RWPE1 (cell line): ENCODE results near the gene ACVRL1.
A peak's percentile ranks its signal among the peaks of the same experiment; 100 is the strongest.

ENCODE experiments used
- CTCF ChIA-PET: fragments of 350-600 bp; sonication (Branson Sonifier 250); formaldehyde crosslinking; extraction: SDS; loops from one replicate; lab custom pipeline; 2021; lab: Yijun Ruan, JAX
- POLR2A ChIA-PET: fragments of 400-600 bp; formaldehyde crosslinking; extraction: SDS; loops from one replicate; lab custom pipeline; 2020; ENCODE audit warnings: antibody characterized with exemption; ENCODE audit not compliant: low non-redundant PET; lab: Yijun Ruan, JAX
- DNase-seq: peaks from one replicate; pipeline ENCODE4 v3.0.0; 2012; ENCODE audit warnings: low spot score
- H3K27ac ChIP-seq: fragments of 450-650 bp; 2 replicates; pipeline ENCODE4 v1.5.1; 2017
- TF ChIP-seq, protein P1 (sequence below): fragments of 450-650 bp; conservative IDR thresholded peaks from 2 replicates; pipeline ENCODE4 v1.5.1; 2017; ENCODE audit warnings: low read depth, mild to moderate bottlenecking

Gene ACVRL1

DNA sequence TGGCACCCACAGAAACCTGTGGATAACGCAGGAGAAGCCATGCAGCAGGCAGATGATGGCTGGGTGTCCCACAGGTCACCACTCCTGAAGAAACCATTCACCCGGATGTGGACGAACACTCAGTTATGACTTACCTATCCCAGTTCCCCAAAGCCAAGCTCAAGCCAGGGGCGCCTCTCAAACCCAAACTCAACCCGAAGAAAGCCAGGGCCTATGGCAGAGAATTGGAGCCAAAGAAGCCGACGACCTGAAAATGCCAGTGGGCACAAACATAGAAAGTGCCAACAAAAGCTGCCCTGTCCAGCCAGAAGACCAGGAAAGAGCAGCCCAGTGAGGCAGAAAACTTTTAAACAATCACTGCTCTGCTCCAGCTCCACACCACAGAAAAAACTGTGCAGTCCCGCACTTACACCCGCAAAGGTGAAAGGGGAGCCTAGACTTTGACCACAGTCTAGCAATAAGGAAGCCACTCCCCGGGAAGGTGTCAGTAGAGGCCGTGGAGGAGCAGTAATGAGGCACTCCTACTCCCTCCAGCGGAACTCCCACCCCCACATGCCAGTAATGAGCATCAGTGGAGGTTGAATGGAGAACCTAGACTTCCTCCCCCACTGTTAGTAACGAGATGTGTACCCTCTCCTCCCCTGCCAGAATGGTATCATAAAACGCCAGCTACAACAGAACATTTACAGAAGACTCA, 6.0 kb upstream of the ACVRL1 start:
- no peak for DNase-seq
- H3K27ac ChIP-seq = no peak overlapping the region
- TF ChIP-seq, protein P1, sequence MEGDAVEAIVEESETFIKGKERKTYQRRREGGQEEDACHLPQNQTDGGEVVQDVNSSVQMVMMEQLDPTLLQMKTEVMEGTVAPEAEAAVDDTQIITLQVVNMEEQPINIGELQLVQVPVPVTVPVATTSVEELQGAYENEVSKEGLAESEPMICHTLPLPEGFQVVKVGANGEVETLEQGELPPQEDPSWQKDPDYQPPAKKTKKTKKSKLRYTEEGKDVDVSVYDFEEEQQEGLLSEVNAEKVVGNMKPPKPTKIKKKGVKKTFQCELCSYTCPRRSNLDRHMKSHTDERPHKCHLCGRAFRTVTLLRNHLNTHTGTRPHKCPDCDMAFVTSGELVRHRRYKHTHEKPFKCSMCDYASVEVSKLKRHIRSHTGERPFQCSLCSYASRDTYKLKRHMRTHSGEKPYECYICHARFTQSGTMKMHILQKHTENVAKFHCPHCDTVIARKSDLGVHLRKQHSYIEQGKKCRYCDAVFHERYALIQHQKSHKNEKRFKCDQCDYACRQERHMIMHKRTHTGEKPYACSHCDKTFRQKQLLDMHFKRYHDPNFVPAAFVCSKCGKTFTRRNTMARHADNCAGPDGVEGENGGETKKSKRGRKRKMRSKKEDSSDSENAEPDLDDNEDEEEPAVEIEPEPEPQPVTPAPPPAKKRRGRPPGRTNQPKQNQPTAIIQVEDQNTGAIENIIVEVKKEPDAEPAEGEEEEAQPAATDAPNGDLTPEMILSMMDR = no peak
- ChIA-PET CTCF (interaction anchor here (0.6 to 0.7 kb wide), 2 partner anchors 12 to 76 kb away, joined by 3 to 4 read pairs; no protein-coding TSS in a partner anchor), POLR2A (no interaction called here)

DNA sequence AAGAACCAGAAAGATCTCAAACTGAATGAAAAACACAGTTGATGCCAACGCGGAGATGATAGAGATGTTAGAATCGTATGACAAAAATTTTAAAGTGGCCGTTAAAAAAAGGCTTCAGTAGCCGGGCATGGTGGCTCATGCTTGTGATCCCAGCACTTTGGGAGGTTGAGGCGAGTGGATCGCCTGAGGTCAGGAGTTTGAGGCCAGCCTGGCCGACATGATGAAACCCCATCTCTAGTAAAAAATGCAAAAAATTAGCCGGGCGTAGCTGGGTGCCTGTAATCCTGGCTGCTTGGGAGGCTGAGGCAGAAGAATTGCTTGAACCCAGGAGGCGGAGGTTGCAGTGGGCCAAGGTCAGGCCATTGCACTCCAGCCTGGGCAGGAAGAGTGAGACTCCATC, 5.4 kb upstream of the ACVRL1 start:
- no peak overlapping the region for H3K27ac ChIP-seq
- POLR2A ChIA-PET = no interaction called here
- CTCF ChIA-PET = interaction anchor here (0.7 kb wide), 1 partner anchor 75 kb away, joined by 3 read pairs; no protein-coding TSS in a partner anchor
- TF ChIP-seq, protein P1 = no peak
- no peak for DNase-seq

DNA sequence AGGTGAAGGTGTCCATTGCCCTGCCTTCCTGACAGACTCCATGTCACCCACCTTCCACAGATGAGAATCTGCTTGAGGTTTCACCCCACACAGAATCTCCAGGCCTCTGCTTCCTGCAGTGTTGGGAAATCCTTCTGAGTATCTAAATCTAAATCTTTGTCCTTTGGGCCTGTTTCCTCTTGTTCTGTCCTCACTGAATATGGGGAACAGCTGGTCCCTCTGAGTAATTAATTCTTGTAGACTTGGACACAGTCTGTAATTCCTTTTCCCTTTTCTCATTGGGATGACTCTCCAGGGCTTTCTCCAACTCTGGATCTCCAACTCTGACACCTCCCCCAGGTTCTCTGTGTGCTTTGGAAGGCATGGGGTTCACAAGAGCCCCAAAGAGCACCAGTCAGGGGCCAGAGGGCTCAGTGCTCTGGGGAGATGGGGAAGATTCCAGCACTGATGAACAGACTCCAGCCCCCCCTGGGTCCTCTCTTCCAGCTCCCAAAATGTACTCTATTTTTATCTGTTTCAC, 2.3 kb upstream of the ACVRL1 start:
- TF ChIP-seq, protein P1 = no peak
- POLR2A ChIA-PET = no interaction called here
- CTCF ChIA-PET = no interaction called here
- H3K27ac ChIP-seq = peak overlapping the region; percentile 36; the same call in 1 of the 2 replicates
- DNase-seq = no peak

DNA sequence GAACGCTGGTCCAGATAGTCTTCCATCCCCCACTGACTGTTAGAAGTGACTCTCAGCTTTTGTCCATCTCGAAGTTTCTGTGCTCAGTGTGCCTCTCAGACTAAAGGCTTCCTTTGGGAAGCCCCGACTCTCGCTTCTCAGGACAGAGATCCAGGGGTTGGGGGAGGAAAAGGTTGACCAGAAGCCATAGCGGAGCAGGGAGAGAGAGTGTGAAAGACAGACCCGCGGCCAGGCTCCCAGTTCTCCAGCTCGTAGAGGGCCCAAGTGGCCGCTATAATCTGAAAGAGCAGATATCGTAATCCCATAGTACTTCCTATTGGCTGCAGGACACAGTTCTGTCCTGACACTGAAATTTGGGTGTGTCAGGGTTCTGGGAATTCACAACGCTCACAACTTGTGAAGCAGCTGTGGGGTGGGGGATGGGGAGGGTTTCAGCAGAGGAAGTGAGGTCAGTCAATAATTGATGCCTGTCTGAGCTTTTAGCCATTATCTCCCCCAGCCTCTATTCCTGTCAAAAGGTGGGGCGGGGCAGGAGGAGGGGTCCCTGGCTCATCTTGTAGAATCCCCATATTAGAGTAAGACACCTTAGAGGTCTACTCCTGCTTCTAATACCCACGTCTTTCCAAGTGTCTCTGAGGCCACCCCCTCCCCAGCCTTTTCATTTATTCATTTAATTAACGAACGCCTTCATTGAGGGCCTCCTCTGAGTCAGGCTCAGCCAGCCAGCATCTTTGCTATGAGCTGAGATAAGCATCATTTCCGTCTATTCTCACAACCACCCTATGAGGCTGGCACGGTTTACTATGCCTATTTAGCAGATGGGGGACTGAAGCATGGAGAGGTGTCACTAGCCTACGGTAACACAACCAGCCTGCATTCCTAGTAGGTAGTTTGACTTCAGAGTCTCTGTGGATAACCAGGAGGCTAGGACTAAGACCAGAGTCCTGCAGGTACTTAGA, 1.6 kb upstream of the ACVRL1 start:
- peak overlapping the region; percentile 36; the same call in 1 of the 2 replicates for H3K27ac ChIP-seq
- no peak for DNase-seq
- TF ChIP-seq, protein P1 = no peak
- ChIA-PET CTCF (no interaction called here), POLR2A (no interaction called here)

DNA sequence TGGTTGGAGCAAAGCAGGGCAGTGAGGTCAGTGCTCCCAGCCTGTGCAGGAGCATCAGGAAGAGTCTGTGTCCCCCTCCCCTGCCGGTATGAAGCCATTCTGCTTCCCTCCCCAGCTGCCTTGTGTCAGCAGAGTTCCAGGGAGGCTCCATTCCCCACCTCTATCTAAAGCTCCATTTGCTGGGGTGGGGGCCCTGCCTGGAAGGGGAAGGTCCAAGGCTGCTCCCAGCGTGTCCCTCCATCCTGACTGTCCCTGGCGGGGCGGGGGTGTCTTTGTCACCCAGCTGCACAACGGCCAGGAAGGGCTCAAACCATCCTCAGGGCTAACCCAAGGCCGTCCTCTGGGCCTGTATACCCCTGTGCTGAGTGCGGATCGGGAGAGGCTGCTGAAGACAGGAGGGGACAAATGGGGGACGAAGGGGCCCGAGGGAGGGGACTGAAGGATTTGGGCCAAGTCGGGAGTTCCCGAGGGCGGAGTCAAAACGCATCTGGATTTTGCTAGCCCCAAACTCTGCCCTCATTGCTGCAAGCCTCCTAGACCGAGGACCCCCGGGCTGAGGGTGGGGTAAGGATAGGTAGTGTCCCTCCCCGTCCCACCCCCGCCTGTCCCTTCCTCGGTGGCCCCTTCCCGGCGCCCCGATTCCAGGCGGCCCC, 748 bp upstream of the ACVRL1 start:
- TF ChIP-seq, protein P1 = no peak
- POLR2A ChIA-PET = no interaction called here
- no peak overlapping the region for H3K27ac ChIP-seq
- DNase-seq = no peak
- CTCF ChIA-PET = no interaction called here
